Iris pigment epithelial cell (primary cell): ENCODE data around the gene C1orf87.

Experiments
- DNase-seq: peaks from one replicate; pipeline ENCODE4 v3.0.0-alpha.2; 2011; ENCODE audit warnings: low read depth

The C1orf87 gene

DNA sequence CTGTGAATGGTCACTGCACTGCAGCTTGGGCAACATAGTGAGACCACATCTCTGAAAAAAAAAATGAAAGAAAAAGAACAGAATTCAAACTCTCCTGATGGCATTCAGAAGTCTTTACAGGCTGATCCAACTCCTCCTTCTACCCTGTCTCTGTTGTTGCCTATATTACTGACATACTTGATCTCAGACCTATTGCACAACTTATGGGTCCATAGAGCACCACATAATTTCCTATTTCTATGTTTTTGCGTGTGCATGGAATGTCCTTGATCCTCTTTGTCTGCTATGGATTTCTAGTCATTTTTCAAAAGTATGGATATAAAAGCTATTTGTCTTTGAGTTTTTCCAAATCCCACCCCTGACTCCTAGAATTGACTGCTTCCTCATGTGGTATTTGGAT lies 124.6 kb downstream of the C1orf87 start:
- no peak for DNase-seq

DNA sequence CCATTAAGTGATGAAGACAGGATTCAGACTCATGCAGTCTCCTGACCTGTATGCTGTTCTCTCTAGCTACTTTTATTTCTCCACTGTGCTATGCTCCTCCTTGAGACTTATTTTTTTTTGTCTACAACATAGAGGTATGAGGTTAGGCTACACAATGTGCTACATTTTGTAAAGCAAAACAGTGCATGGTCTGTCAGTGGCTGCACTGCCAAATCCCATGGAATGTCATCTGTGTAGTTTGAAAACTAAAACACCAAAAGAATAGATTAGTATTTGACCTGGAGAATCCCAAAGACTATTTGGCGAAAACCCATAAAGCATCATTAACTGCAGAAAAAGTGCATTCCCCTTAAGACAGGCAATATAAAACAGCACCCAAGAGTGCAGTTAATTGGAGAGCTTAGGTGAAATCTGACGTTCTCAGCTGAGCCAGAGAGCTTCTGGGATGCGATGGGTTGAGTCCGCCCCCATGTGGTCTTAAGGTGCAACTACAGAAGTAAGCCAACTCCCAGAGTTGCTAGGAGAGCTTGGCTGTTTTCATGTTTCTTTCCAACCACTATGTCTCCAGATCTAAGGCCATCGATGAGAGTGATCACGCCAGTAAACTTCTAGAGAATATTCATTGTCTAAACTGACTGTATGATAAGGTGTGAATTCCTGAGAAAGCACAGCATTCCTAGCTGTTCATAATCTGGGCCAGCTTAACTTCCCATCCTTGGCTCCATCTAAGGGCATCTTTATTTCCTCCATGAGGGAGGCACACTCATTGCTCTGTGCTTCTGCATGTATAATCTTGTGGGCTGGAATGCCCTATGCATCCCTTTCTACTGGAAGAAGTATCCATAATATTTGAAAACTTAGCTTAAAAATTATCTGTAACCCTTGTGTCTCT lies 126.3 kb downstream of the C1orf87 start:
- peak; percentile 70 for DNase-seq

DNA sequence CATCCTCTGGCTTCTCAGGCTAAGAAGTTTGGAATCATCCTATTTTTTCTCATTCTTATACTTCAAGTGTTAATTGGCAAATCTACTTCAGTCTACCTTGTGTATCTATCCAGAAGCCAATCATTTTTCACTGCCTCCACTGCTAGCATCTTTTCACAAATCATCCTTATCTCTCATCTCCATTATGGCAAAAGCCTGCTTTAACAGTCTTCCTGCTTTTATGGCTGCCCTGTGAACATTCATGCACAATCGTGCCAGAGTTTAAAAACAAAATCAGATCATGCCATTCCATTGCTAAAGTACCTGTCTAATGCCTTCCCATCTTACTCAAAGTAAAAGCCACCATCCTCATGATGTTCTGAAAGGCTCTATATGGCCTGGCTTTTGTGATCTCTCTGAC lies 127.8 kb downstream of the C1orf87 start:
- DNase-seq: no peak
